Activated B cell treated with CpG ODN at 0.5 μM for 24 hours (primary cell): ENCODE data around the gene TEX51. TPM values are rescaled to one million over a fixed set of nuclear protein-coding genes. Genes with fewer than 3 reads are reported as not detected.

Experiments
- ATAC-seq: fragments of 200-7000 bp; cut with Tn5 transposase; one replicate; pipeline ENCODE4 v1.10.0; 2021; ENCODE audit warnings: low read depth, mild to moderate bottlenecking, moderate library complexity
- CTCF ChIA-PET: fragments of 350-600 bp; sonication (Branson Sonifier 250); formaldehyde crosslinking; loops from one replicate; lab custom pipeline; 2021; ENCODE audit warnings: antibody characterized with exemption; lab: Charles Lee
- POLR2A ChIA-PET: fragments of 350-600 bp; sonication (Branson Sonifier 250); formaldehyde crosslinking; loops from one replicate; lab custom pipeline; 2021; ENCODE audit warnings: antibody characterized with exemption; lab: Charles Lee
- DNase-seq: peaks from one replicate; pipeline ENCODE4 v3.0.0; 2022
- H3K27ac Mint-ChIP-seq: one replicate; pipeline ENCODE4 v1.8.0; 2020; ENCODE audit warnings: mixed read lengths
- H3K27me3 Mint-ChIP-seq: one replicate; pipeline ENCODE4 v1.8.0; 2021; ENCODE audit warnings: mixed read lengths
- H3K36me3 Mint-ChIP-seq: one replicate; pipeline ENCODE4 v1.8.0; 2021; ENCODE audit warnings: low read depth, mixed read lengths
- H3K4me1 Mint-ChIP-seq: one replicate; pipeline ENCODE4 v1.8.0; 2021; ENCODE audit warnings: mixed read lengths
- H3K4me3 Mint-ChIP-seq: one replicate; pipeline ENCODE4 v1.8.0; 2020; ENCODE audit warnings: mild to moderate bottlenecking, mixed read lengths
- H3K9me3 Mint-ChIP-seq: one replicate; pipeline ENCODE4 v1.8.0; 2020; ENCODE audit warnings: mixed read lengths
- intact Hi-C: fragments of 100-400 bp; cut with micrococcal nuclease; formaldehyde crosslinking; loops from one replicate; pipeline ENCODE4 v1.15.1; 2024
- total RNA-seq: library from RNA; stranded (reverse); gene quantifications from 2 replicates; pipeline ENCODE4 v1.2.3, GENCODE V29; 2022
- TF ChIP-seq, protein P1 (sequence below): fragments of 200-600 bp; IDR thresholded peaks from one replicate; pipeline ENCODE4 v1.8.0; 2022; ENCODE audit warnings: antibody characterized with exemption, mild to moderate bottlenecking

TEX51 gene
- total RNA-seq, 1 donor from 2014 or later: not detected

DNA sequence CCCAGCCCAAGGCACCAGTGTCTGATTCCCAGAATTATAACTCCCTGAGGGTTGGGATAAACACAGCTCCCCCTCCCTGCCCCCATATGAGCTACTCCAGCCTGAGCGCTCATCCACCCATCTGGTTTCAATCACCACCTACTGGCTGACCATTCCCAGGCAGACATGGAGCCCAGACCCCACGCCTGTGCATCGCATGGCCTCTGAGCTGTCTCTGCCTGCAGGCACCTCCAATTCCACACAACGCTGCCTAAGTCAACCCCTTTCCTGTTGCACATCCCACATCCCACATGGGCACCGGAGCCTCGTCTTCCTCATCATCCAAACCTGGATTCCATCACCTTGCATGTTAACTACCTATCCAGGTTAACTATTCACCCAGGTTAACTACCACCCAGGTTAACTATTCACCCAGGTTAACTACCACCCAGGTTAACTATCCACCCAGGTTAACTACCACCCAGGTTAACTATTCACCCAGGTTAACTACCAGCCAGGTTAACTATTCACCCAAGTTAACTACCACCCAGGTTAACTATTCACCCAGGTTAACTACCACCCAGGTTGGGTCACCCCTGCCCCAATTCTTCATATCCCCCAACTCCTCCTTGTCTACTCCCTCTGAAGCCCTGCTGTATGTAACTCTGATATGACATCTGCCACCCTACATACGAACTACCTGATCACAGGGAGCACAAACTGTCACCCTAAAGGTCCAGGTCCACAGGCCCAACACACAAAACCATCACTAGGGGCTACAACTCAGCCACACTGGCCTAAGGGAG lies 47.8 kb downstream of the TEX51 start:
- Mint-ChIP-seq H3K27ac (no peak overlapping the region), H3K4me1 (no peaks in the 10 kb centered on the region), H3K9me3 (peaks cover 8% of the 10 kb centered on the region), H3K4me3 (no peak overlapping the region), H3K27me3 (peaks cover 23% of the 10 kb centered on the region), H3K36me3 (no peaks in the 10 kb centered on the region)
- DNase-seq (no peak), ATAC-seq (no peak)
- intact Hi-C loops: no loop called here
- ChIA-PET POLR2A (no interaction called here), CTCF (no interaction called here)
- TF ChIP-seq, protein P1, sequence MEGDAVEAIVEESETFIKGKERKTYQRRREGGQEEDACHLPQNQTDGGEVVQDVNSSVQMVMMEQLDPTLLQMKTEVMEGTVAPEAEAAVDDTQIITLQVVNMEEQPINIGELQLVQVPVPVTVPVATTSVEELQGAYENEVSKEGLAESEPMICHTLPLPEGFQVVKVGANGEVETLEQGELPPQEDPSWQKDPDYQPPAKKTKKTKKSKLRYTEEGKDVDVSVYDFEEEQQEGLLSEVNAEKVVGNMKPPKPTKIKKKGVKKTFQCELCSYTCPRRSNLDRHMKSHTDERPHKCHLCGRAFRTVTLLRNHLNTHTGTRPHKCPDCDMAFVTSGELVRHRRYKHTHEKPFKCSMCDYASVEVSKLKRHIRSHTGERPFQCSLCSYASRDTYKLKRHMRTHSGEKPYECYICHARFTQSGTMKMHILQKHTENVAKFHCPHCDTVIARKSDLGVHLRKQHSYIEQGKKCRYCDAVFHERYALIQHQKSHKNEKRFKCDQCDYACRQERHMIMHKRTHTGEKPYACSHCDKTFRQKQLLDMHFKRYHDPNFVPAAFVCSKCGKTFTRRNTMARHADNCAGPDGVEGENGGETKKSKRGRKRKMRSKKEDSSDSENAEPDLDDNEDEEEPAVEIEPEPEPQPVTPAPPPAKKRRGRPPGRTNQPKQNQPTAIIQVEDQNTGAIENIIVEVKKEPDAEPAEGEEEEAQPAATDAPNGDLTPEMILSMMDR: no peak

DNA sequence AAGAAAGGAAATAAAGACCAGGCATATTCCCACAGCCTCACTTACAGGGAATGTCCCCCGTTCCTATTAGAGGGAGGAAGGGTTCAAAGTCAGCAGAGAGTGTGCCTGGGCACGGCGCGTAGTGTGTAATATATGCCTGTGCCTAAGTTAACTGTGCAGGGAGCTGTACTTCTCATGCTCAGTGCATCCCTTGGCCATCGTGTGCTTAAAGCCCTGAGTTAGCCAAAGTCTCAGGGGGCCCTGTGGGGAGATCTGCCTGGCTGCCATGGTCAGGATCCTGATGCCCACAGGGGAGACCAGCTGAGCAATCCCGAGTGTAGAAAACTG lies 48.4 kb downstream of the TEX51 start:
- DNase-seq: no peak
- no peak overlapping the region for H3K27ac Mint-ChIP-seq
- H3K36me3 Mint-ChIP-seq: no peaks in the 10 kb centered on the region
- peaks cover 8% of the 10 kb centered on the region for H3K9me3 Mint-ChIP-seq
- intact Hi-C loops: no loop called here
- H3K4me1 Mint-ChIP-seq: no peaks in the 10 kb centered on the region
- POLR2A ChIA-PET: no interaction called here
- CTCF ChIA-PET: no interaction called here
- ATAC-seq: no peak
- H3K27me3 Mint-ChIP-seq: peaks cover 23% of the 10 kb centered on the region
- H3K4me3 Mint-ChIP-seq: no peak overlapping the region
- TF ChIP-seq, protein P1: no peak

DNA sequence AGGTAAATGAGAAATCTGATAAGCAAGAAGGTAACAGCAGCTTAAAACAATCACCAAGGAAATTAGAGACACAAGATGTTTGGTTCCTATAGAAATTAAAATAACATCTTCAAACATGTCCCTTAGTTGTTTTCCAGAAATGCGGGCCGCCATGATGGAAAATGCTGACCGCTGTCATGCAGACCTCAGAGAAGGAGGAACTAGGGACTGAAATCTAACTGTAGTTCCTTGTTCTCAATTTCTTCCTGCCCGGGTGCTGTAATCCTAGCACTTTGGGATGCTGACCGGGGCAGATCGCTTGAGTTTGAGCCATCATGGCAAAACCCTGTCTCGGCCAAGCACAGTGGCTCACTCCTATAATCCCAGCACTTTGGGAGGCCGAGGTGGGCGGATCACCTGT lies 51.1 kb downstream of the TEX51 start:
- no peaks in the 10 kb centered on the region for H3K4me1 Mint-ChIP-seq
- H3K9me3 Mint-ChIP-seq: peaks cover 3% of the 10 kb centered on the region
- CTCF ChIA-PET: no interaction called here
- ATAC-seq (no peak), DNase-seq (no peak)
- POLR2A ChIA-PET: no interaction called here
- H3K4me3 Mint-ChIP-seq: no peak overlapping the region
- no peak overlapping the region for H3K27ac Mint-ChIP-seq
- intact Hi-C loops: no loop called here
- H3K27me3 Mint-ChIP-seq: peaks cover 24% of the 10 kb centered on the region
- TF ChIP-seq, protein P1: no peak
- H3K36me3 Mint-ChIP-seq: no peaks in the 10 kb centered on the region

DNA sequence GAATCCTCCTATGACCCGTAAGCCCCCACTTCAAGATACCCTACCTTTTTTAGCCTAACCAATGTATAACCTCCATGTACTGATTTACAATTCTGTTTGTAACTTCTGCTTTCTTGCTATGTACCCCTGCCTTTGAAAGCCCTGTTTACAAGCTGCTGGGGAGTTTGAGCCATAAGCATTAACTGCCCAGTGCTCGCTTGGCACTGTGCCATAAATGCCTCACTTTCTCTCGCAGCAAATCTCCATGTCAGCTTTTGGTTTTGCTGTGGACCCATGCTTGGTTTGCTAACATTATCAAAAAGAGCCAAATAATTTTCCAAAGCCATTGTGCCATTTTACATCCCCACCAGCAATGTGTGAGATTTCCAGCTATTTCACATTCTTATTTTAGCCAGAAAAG lies 51.8 kb downstream of the TEX51 start:
- Mint-ChIP-seq H3K27ac (no peak overlapping the region), H3K4me1 (no peaks in the 10 kb centered on the region), H3K27me3 (peaks cover 26% of the 10 kb centered on the region), H3K9me3 (peaks cover 3% of the 10 kb centered on the region), H3K36me3 (no peaks in the 10 kb centered on the region), H3K4me3 (no peak overlapping the region)
- POLR2A ChIA-PET: no interaction called here
- TF ChIP-seq, protein P1: no peak
- ATAC-seq (no peak), DNase-seq (no peak)
- CTCF ChIA-PET: no interaction called here
- intact Hi-C loops: no loop called here

Other genes starting within 250 kb of the TEX51 start
- gene GYPC, start 242.7 kb upstream of the TEX51 start, total RNA-seq: 48.1 and 50.1 TPM in 2 replicates
- gene BIN1, start 208.3 kb downstream of the TEX51 start, total RNA-seq: 62.5 and 63.5 TPM in 2 replicates